T-cell (primary cell): ENCODE measurements around the gene C16orf86. TPM values are rescaled to one million over a fixed set of nuclear protein-coding genes. Genes with fewer than 3 reads are reported as not detected.
A peak's percentile ranks its signal among the peaks of the same experiment; 100 is the strongest.

ENCODE experiments used
- ATAC-seq, 4 experiments: fragments of 200-7000 bp in 3 of 4; fragments of 150-1000 bp in 1 of 4; cut with Tn5 transposase; replicated peaks in 1 of 4; 1 replicate in 3 of 4; 2 replicates in 1 of 4; pipeline ENCODE4 v1.10.0; 2021; ENCODE audit warnings: moderate library complexity in 3 of 4, mild to moderate bottlenecking in 2 of 4, moderate number of reproducible peaks in 1 of 4
- CTCF ChIA-PET, 2 donors: fragments of 300-600 bp; sonication (Branson Sonifier 250); formaldehyde crosslinking; loops; one replicate each; lab custom pipeline; 2022; ENCODE audit warnings: antibody characterized with exemption in 2 of 2; lab: Charles Lee
- POLR2A ChIA-PET, 2 donors: fragments of 300-600 bp; sonication (Branson Sonifier 250); formaldehyde crosslinking; loops; one replicate each; lab custom pipeline; 2022; ENCODE audit warnings: antibody characterized with exemption in 2 of 2; lab: Charles Lee
- DNase-seq, 35 experiments: peaks; one replicate each; pipeline versions ENCODE4 v3.0.0 to v3.0.0-alpha.2; 2013 to 2023
- H3K27ac ChIP-seq: one replicate; pipeline ENCODE4 v1.5.1; 2013; ENCODE audit warnings: low read length
- H3K27me3 ChIP-seq, 2 experiments: replicated peaks in 1 of 2; 1 replicate in 1 of 2; 2 replicates in 1 of 2; pipeline versions ENCODE4 v1.6.1 to v1.7.0; 2013; ENCODE audit warnings: low read length in 1 of 2, mixed read lengths in 1 of 2; ENCODE audit not compliant: control insufficient read depth in 2 of 2, insufficient read depth in 2 of 2; ENCODE audit errors: extremely low read depth in 1 of 2
- H3K36me3 ChIP-seq, 2 donors: 1 replicate in 1 of 2; 2 replicates in 1 of 2; pipeline versions ENCODE4 v1.6.1 to v1.7.0; 2013; ENCODE audit warnings: low read length in 1 of 2; ENCODE audit not compliant: control insufficient read depth in 2 of 2, insufficient read depth in 1 of 2; ENCODE audit errors: extremely low read depth in 1 of 2
- H3K4me1 ChIP-seq, 2 experiments: 1 replicate in 1 of 2; 2 replicates in 1 of 2; pipeline versions ENCODE4 v1.6.1 to v1.7.0; 2013; ENCODE audit warnings: low read length in 2 of 2, mixed read lengths in 1 of 2; ENCODE audit not compliant: insufficient read depth in 2 of 2, control insufficient read depth in 1 of 2; ENCODE audit errors: extremely low read depth in 1 of 2
- H3K4me3 ChIP-seq, 2 donors: 1 replicate in 1 of 2; 2 replicates in 1 of 2; pipeline versions ENCODE4 v1.5.1 to v1.7.0; 2013; ENCODE audit warnings: mild to moderate bottlenecking in 2 of 2, low read length in 1 of 2, moderate library complexity in 1 of 2; ENCODE audit not compliant: control insufficient read depth in 1 of 2; ENCODE audit errors: extremely low read depth in 1 of 2
- H3K9me3 ChIP-seq: 2 replicates; pipeline ENCODE4 v1.7.0; 2013
- H3K27ac Mint-ChIP-seq, 2 donors: one replicate each; pipeline ENCODE4 v1.8.0; 2020 to 2021; ENCODE audit warnings: mild to moderate bottlenecking in 2 of 2, mixed read lengths in 2 of 2
- H3K27me3 Mint-ChIP-seq, 2 donors: one replicate each; pipeline ENCODE4 v1.8.0; 2021 to 2022; ENCODE audit warnings: mixed read lengths in 2 of 2
- H3K36me3 Mint-ChIP-seq: one replicate; pipeline ENCODE4 v1.8.0; 2021; ENCODE audit warnings: mixed read lengths
- H3K4me1 Mint-ChIP-seq, 3 donors: one replicate each; pipeline ENCODE4 v1.8.0; 2020 to 2022; ENCODE audit warnings: mixed read lengths in 3 of 3, mild to moderate bottlenecking in 1 of 3
- H3K4me3 Mint-ChIP-seq, 3 donors: one replicate each; pipeline ENCODE4 v1.8.0; 2020 to 2022; ENCODE audit warnings: mild to moderate bottlenecking in 3 of 3, mixed read lengths in 3 of 3, moderate library complexity in 3 of 3
- H3K9me3 Mint-ChIP-seq, 3 donors: one replicate each; pipeline ENCODE4 v1.8.0; 2020 to 2022; ENCODE audit warnings: mixed read lengths in 3 of 3
- WGBS: methylation state at CpG from one replicate; pipeline ENCODE4 v1.1.5; 2013; ENCODE audit warnings: missing lambda C conversion rate; ENCODE audit not compliant: insufficient coverage; 5-methylcytosine and 5-hydroxymethylcytosine counted together
- total RNA-seq, 35 experiments: library from RNA in 6 of 35; stranded (reverse) in 6 of 35; fragments of 120-200 nt in 1 of 35; gene quantifications; one replicate each; pipeline versions ENCODE4 v1.2.1 to v1.2.4 and lab custom pipeline; 2013 to 2026

The C16orf86 gene
- total RNA-seq, 5 donors from 2014 or later (not counting 1 experiment from before 2014, with no cell fraction given) = 1.9 to 6.7 (median 5.4) TPM

DNA sequence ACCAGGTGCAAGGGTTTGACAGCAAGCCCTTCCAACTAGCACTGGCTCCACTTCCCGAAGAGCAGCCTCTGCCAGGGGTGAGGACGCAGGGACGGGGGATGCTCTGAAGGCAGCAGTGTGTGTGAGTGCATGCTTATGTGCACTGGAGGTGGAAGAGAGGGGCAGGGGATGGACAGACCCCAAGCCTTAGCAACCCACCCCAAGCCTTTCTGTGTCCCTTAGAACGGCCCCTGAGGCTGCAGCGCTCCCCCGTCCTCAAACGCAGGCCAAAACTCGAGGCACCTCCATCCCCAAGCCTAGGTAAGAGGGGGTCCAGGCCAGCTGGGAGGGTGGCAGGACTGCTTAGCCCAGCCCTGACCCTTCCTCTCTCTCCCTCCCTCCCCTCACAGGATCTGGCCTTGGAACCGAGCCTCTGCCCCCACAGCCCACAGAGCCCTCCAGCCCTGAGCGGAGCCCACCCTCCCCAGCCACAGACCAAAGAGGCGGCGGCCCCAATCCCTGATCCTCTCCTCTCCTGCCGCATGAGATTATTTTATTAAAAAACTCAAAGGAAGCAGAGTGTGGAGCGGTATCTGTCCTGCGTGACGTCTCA, 9.5 kb upstream of the C16orf86 start:
- POLR2A ChIA-PET = interaction anchor here in 1 of 2 donors (0.6 kb wide), 1 partner anchor 70 kb away, joined by 3 read pairs; no protein-coding TSS in a partner anchor
- H3K36me3 ChIP-seq = peaks cover 13 to 42% of the 10 kb centered on the region in 2 donors
- no peaks in the 10 kb centered on the region for H3K27me3 ChIP-seq
- Mint-ChIP-seq H3K9me3 (no peaks in the 10 kb centered on the region), H3K4me1 (peaks cover 13 to 36% (median 26%) of the 10 kb centered on the region in 3 donors), H3K36me3 (peaks cover 16% of the 10 kb centered on the region), H3K27ac (no peak overlapping the region), H3K4me3 (no peak overlapping the region), H3K27me3 (no peaks in the 10 kb centered on the region)
- 84% methylated on average over 7 of the region's 16 CpGs for WGBS
- no peaks in the 10 kb centered on the region for H3K9me3 ChIP-seq
- ATAC-seq (no peak), DNase-seq (no peak)
- CTCF ChIA-PET = interaction anchor here in 1 of 2 donors (0.6 kb wide), 1 partner anchor 43 kb away, joined by 3 read pairs; no protein-coding TSS in a partner anchor
- H3K4me1 ChIP-seq = peaks cover 5 to 32% of the 10 kb centered on the region in 2 experiments
- no peak overlapping the region for H3K27ac ChIP-seq
- no peak overlapping the region for H3K4me3 ChIP-seq

DNA sequence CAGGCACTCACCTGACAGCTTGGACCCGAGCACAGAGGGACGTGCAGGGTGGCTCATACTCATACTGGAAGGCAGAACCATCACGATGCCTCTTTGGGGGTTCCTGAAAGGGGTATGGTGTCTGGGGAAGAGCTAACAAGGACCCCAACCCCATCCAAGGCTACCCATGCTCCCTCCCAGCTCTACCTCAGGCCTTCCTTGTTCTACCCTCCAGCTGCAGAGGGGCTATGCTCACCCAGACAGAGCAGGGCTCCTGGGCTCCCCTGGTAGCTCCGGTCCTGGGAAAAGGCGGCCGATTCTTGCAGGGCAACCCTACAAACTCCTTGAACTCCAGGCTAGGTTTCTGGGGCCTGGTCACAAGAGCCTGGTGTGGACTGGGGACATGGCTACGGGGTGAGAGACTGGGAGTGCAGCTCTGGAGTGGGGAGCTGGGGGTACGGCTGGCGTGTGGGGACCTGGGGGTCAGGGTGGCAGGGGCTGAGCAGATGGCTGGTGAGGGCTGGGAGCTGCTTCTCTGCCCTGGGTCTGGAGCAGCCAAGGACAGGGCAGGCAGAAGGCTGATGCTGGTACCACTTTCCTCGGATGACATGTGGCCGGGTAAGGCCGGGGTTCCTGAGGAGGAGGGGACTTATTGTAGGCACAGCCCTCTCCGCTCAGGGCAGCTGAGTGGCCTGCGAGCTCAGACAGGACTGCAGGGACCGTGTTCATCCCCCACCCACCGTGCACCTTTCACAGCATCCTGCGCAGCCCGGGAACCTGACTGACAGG, 8.7 kb upstream of the C16orf86 start:
- no peaks in the 10 kb centered on the region for H3K27me3 ChIP-seq
- ChIA-PET CTCF (interaction anchor here in 1 of 2 donors (0.6 kb wide), 1 partner anchor 44 kb away, joined by 3 read pairs; no protein-coding TSS in a partner anchor), POLR2A (interaction anchor here in 1 of 2 donors (0.6 kb wide), 2 partner anchors 70 to 134 kb away, joined by 3 to 7 read pairs; no protein-coding TSS in a partner anchor)
- no peaks in the 10 kb centered on the region for H3K27me3 Mint-ChIP-seq
- H3K9me3 ChIP-seq = no peaks in the 10 kb centered on the region
- peak overlapping the region in 2 of 3 donors; percentile 89 to 93 for H3K4me3 Mint-ChIP-seq
- no peaks in the 10 kb centered on the region for H3K9me3 Mint-ChIP-seq
- peak overlapping the region in 1 of 2 donors; percentile 43 for H3K27ac Mint-ChIP-seq
- ATAC-seq (no peak), DNase-seq (no peak)
- no peak overlapping the region for H3K4me3 ChIP-seq
- H3K4me1 Mint-ChIP-seq = peaks cover 13 to 36% (median 27%) of the 10 kb centered on the region in 3 donors
- H3K36me3 ChIP-seq = peaks cover 13 to 38% of the 10 kb centered on the region in 2 donors
- WGBS = 92% methylated on average over 16 of the region's 18 CpGs
- no peak overlapping the region for H3K27ac ChIP-seq
- peaks cover 5 to 33% of the 10 kb centered on the region in 2 experiments for H3K4me1 ChIP-seq
- peaks cover 13% of the 10 kb centered on the region for H3K36me3 Mint-ChIP-seq

DNA sequence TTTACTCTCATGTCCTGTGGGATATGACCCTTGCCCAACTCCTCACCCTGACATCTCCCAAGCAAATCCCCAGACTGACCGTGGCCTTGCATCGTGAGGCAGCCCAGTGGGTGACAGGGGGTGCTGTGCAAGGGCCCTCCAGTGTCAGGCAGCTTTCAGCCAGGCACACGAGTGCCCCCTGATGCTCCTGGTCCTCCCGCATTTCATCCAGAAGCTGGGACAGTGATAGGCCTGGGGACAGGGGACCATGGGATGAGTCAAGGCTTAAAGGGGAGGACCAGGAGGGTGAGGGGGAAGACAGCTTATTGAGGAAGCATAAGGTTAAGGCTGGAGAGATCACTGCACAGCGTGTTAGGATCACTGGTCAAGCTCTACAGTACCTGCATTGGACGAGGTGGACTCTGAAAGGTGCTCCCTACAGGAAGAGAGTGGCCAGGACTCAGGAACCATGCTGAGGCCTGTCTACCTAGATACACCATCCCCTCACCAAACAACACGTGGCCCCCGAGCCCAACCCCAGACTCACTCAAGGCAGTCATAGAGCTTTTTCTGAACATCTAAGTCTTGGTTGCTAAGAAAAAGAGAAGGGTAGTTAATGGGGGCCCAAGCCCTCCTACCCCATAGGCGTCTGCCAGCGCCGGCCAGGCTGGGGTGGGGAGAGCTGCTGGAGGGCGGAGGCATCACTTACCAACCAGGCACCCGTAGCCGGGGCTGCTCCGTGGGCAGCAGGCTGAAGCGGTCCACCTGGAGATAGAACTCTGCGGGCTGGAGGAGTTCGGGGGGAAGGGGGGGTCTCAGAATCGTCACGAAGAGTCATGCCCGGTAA, 7.6 kb upstream of the C16orf86 start:
- Mint-ChIP-seq H3K4me3 (peak overlapping the region; percentile 89 to 93 (median 91)), H3K9me3 (no peaks in the 10 kb centered on the region), H3K27me3 (no peaks in the 10 kb centered on the region), H3K4me1 (peaks cover 13 to 36% (median 30%) of the 10 kb centered on the region in 3 donors), H3K27ac (peak overlapping the region; percentile 72 to 78), H3K36me3 (peaks cover 13% of the 10 kb centered on the region)
- no peak for DNase-seq
- no peaks in the 10 kb centered on the region for H3K27me3 ChIP-seq
- CTCF ChIA-PET = interaction anchor here (0.5 to 1.5 kb wide), 5 partner anchors 9 to 138 kb away, joined by 4 to 13 read pairs (median 5); partner anchors contain the start of gene CTCF (in 1 of the 2)
- H3K9me3 ChIP-seq = no peaks in the 10 kb centered on the region
- peaks cover 5 to 33% of the 10 kb centered on the region in 2 experiments for H3K4me1 ChIP-seq
- peaks cover 8 to 32% of the 10 kb centered on the region in 2 donors for H3K36me3 ChIP-seq
- H3K4me3 ChIP-seq = peak overlapping the region; percentile 99 to 100
- 46% methylated on average over 4 of the region's 21 CpGs for WGBS
- ATAC-seq = no peak
- POLR2A ChIA-PET = interaction anchor here (0.6 to 2.1 kb wide), 3 partner anchors 135 to 178 kb away, joined by 5 to 8 read pairs (median 7); partner anchors contain the start of gene ATP6V0D1 (in 1 of the 2)
- H3K27ac ChIP-seq = peak overlapping the region; percentile 100

DNA sequence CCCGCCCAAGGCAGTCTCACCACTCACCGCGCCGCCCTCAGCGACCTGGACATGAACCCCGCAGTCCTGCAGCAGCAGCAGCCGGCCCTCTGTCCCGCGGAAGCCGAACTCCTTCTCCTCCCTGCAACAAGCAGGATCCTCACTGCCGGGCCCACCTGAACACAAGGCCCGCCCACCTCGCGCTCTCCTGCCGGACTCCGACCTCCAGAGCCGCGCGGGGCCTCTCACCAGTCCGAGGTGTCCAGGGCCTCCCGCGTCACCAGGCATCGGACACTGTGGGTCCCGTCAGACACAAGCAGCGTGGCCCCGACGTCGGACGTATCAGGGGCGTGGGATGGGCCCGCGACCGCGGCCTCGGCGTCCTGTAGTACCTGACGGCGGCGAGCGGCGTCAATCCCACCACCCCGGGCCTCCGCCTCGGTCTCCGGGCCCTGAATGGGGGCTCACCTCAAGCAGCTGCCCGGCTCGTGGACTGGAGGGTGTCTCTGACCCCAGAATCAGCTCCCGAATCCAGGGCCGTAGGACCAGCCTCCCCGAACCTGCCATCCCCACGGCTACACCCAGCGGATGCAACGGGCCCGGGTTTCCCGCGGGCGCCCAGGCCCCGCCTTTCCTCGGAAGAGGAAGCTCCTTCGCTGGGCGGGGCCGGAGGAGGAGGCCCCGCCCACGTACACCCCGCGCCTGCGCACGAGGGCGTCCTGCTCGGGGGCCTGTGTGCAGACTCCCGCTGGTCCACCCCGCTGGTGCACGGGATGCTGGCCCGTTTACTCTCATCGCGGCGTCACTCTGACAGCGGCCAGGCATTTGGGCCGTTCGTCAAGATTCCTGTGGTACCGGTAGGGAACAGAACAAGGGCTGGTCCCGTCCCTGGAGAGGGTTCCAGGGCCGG, 6.7 kb upstream of the C16orf86 start, which contains the start of gene ACD:
Gene ACD (minus strand): TSS at position 586 of the 889 bp plus-strand sequence. CDS start 40 bp downstream, at position 546.
- H3K4me3 ChIP-seq = peak within 1 kb of the TSS; percentile 99 to 100
- ChIA-PET CTCF (interaction anchor here (0.6 to 1.6 kb wide), 10 partner anchors 8 to 276 kb away, joined by 3 to 9 read pairs (median 4); partner anchors contain the start of genes ATP6V0D1 (in 1 of the 2) and CARMIL2 (in 1 of the 2)), POLR2A (interaction anchor here (0.5 to 2.1 kb wide), 6 partner anchors 15 to 1429 kb away, joined by 3 to 8 read pairs (median 3); partner anchors contain the start of genes ATP6V0D1 (in 1 of the 2) and CARMIL2 (in 1 of the 2))
- peak within 1 kb of the TSS; percentile 100 for H3K27ac ChIP-seq
- Mint-ChIP-seq H3K9me3 (no peaks in the 10 kb centered on the region), H3K4me1 (peaks cover 13 to 36% (median 35%) of the 10 kb centered on the region in 3 donors), H3K27ac (peak within 1 kb of the TSS; percentile 93 to 95), H3K4me3 (peak within 1 kb of the TSS; percentile 89 to 93 (median 91)), H3K27me3 (no peaks in the 10 kb centered on the region), H3K36me3 (peaks cover 7% of the 10 kb centered on the region)
- no peaks in the 10 kb centered on the region for H3K9me3 ChIP-seq
- H3K4me1 ChIP-seq = peaks cover 5 to 33% of the 10 kb centered on the region in 2 experiments
- WGBS = under 1% methylated on average over 80 of the region's 83 CpGs
- H3K27me3 ChIP-seq = no peaks in the 10 kb centered on the region
- ATAC-seq (peak; percentile 65 to 75 (median 70)), DNase-seq (peak; percentile 82 to 95 (median 88))
- peaks cover 8 to 24% of the 10 kb centered on the region in 2 donors for H3K36me3 ChIP-seq

GRCh38 chr16:67660564-67661028, 6.0 kb upstream of the C16orf86 start, which contains the start of gene PARD6A:
Gene PARD6A, plus strand, starts transcription at chr16:67660960. Its CDS starts 79 bp downstream, at chr16:67661039.
- peaks cover 15 to 37% (median 36%) of the 10 kb centered on the region in 3 donors for H3K4me1 Mint-ChIP-seq
- peaks cover 5 to 34% of the 10 kb centered on the region in 2 experiments for H3K4me1 ChIP-seq

More at GRCh38 chr16:67660564-67661028, 6.0 kb upstream of the C16orf86 start, which contains the start of gene PARD6A:
- DNase-seq (peak; percentile 82 to 98 (median 92)), ATAC-seq (peak; percentile 83 to 87 (median 85))
- Mint-ChIP-seq H3K27ac (peak within 1 kb of the TSS; percentile 93 to 95), H3K27me3 (no peaks in the 10 kb centered on the region), H3K36me3 (peaks cover 4% of the 10 kb centered on the region), H3K9me3 (no peaks in the 10 kb centered on the region), H3K4me3 (peak within 1 kb of the TSS; percentile 89 to 93 (median 91))
- ChIA-PET CTCF (interaction anchor here (0.6 to 1.6 kb wide), 10 partner anchors 16 to 275 kb away, joined by 3 to 9 read pairs (median 4); partner anchors contain the start of genes ATP6V0D1 (in 1 of the 2) and CARMIL2 (in 1 of the 2)), POLR2A (interaction anchor here (0.6 to 2.1 kb wide), 5 partner anchors 16 to 1429 kb away, joined by 3 to 8 read pairs (median 3); partner anchors contain the start of genes ATP6V0D1 (in 1 of the 2) and CARMIL2 (in 1 of the 2))
- H3K9me3 ChIP-seq = no peaks in the 10 kb centered on the region
- H3K36me3 ChIP-seq = peaks cover 5 to 17% of the 10 kb centered on the region in 2 donors
- H3K27ac ChIP-seq = peak within 1 kb of the TSS; percentile 100
- WGBS = 2% methylated on average over 48 of the region's 48 CpGs
- H3K4me3 ChIP-seq = peak within 1 kb of the TSS; percentile 99 to 100
- H3K27me3 ChIP-seq = no peaks in the 10 kb centered on the region
